Astrocyte (in vitro differentiated cells and primary cell): Measurements from ENCODE around the gene RHBG. TPM values are rescaled to one million over a fixed set of nuclear protein-coding genes. Genes with fewer than 3 reads are reported as not detected.

Experiments
- DNase-seq: peaks from one replicate; pipeline ENCODE4 v3.0.0-alpha.2; 2010; ENCODE audit warnings: low read depth
- FAIRE-seq: peaks from 2 replicates; lab custom pipeline; 2011; peaks lifted over from hg19 to GRCh38; lab: Jason Lieb, UNC
- H2AFZ ChIP-seq: 2 replicates; pipeline ENCODE4 v1.6.0; 2012; ENCODE audit warnings: low read depth, low read length, inconsistent platforms
- H3K27ac ChIP-seq: 2 replicates; pipeline ENCODE4 v1.5.1; 2011; ENCODE audit warnings: low read depth, low read length, inconsistent platforms
- H3K27me3 ChIP-seq: 2 replicates; pipeline ENCODE4 v1.6.0; 2011; ENCODE audit warnings: low read length, inconsistent platforms; ENCODE audit not compliant: insufficient read depth
- H3K36me3 ChIP-seq: 2 replicates; pipeline ENCODE4 v1.5.1; 2011; ENCODE audit warnings: low read length, inconsistent platforms; ENCODE audit not compliant: insufficient read depth
- H3K4me1 ChIP-seq: 2 replicates; pipeline ENCODE4 v1.5.1; 2011; ENCODE audit warnings: low read length, inconsistent platforms; ENCODE audit not compliant: insufficient read depth
- H3K4me2 ChIP-seq: 2 replicates; pipeline ENCODE4 v1.6.0; 2012; ENCODE audit warnings: low read length, inconsistent platforms
- H3K4me3 ChIP-seq: 2 replicates; pipeline ENCODE4 v1.5.1; 2011; ENCODE audit warnings: low read depth, mild to moderate bottlenecking, low read length, inconsistent platforms; ENCODE audit not compliant: insufficient read depth
- H3K79me2 ChIP-seq: 2 replicates; pipeline ENCODE4 v1.6.0; 2012; ENCODE audit warnings: mild to moderate bottlenecking, low read length, inconsistent platforms; ENCODE audit not compliant: insufficient read depth
- H3K9ac ChIP-seq: 2 replicates; pipeline ENCODE4 v1.6.0; 2012; ENCODE audit warnings: mild to moderate bottlenecking, low read length, inconsistent platforms
- H3K9me3 ChIP-seq: 2 replicates; pipeline ENCODE4 v1.5.1; 2012; ENCODE audit warnings: low read depth, mild to moderate bottlenecking, low read length, inconsistent platforms; ENCODE audit not compliant: insufficient read depth
- H4K20me1 ChIP-seq: 2 replicates; pipeline ENCODE4 v1.6.0; 2012; ENCODE audit warnings: low read length, inconsistent platforms; ENCODE audit not compliant: insufficient read depth
- H3K27ac Mint-ChIP-seq: one replicate; pipeline ENCODE4 v1.8.0; 2021; ENCODE audit warnings: mild to moderate bottlenecking, mixed read lengths; ENCODE audit not compliant: unreplicated experiment
- H3K27me3 Mint-ChIP-seq: one replicate; pipeline ENCODE4 v1.8.0; 2021; ENCODE audit warnings: low read depth, mixed read lengths; ENCODE audit not compliant: unreplicated experiment
- H3K36me3 Mint-ChIP-seq: one replicate; pipeline ENCODE4 v1.8.0; 2021; ENCODE audit warnings: low read depth, mixed read lengths; ENCODE audit not compliant: unreplicated experiment
- H3K4me1 Mint-ChIP-seq: one replicate; pipeline ENCODE4 v1.8.0; 2021; ENCODE audit warnings: low read depth, mixed read lengths; ENCODE audit not compliant: unreplicated experiment
- H3K4me3 Mint-ChIP-seq: one replicate; pipeline ENCODE4 v1.8.0; 2021; ENCODE audit warnings: mild to moderate bottlenecking, moderate library complexity, mixed read lengths; ENCODE audit not compliant: unreplicated experiment
- H3K9me3 Mint-ChIP-seq: one replicate; pipeline ENCODE4 v1.8.0; 2021; ENCODE audit warnings: mild to moderate bottlenecking, mixed read lengths; ENCODE audit not compliant: unreplicated experiment
- EZH2 ChIP-seq: IDR thresholded peaks from 2 replicates; pipeline ENCODE4 v1.6.1; 2012; ENCODE audit warnings: mild to moderate bottlenecking, low read length, inconsistent platforms; ENCODE audit not compliant: insufficient read depth
- total RNA-seq: library from RNA; stranded (reverse); gene quantifications from 2 replicates; pipeline ENCODE4 v1.2.1, GENCODE V29; 2021
- TF ChIP-seq, protein P1 (sequence below): IDR thresholded peaks from 2 replicates; pipeline ENCODE4 v1.5.1; 2011; ENCODE audit warnings: low read depth, mild to moderate bottlenecking, inconsistent platforms, low read length, moderate library complexity; ENCODE audit not compliant: insufficient read depth

RHBG gene
- total RNA-seq, 1 donor from 2014 or later = not detected

- H3K36me3 ChIP-seq = no peaks in the 10 kb centered on the region
- Mint-ChIP-seq H3K4me3 (no peak overlapping the region), H3K4me1 (peaks cover 2% of the 10 kb centered on the region), H3K27me3 (peaks cover 75% of the 10 kb centered on the region), H3K27ac (no peak overlapping the region), H3K9me3 (no peaks in the 10 kb centered on the region), H3K36me3 (peaks cover 3% of the 10 kb centered on the region)
- no peaks in the 10 kb centered on the region for H3K79me2 ChIP-seq
- no peak overlapping the region for H2AFZ ChIP-seq
- no peak for FAIRE-seq
- peaks cover 8% of the 10 kb centered on the region for H4K20me1 ChIP-seq
- H3K27ac ChIP-seq = no peak overlapping the region
- no peak overlapping the region for H3K9ac ChIP-seq
- TF ChIP-seq EZH2 = no peak
- TF ChIP-seq, protein P1, sequence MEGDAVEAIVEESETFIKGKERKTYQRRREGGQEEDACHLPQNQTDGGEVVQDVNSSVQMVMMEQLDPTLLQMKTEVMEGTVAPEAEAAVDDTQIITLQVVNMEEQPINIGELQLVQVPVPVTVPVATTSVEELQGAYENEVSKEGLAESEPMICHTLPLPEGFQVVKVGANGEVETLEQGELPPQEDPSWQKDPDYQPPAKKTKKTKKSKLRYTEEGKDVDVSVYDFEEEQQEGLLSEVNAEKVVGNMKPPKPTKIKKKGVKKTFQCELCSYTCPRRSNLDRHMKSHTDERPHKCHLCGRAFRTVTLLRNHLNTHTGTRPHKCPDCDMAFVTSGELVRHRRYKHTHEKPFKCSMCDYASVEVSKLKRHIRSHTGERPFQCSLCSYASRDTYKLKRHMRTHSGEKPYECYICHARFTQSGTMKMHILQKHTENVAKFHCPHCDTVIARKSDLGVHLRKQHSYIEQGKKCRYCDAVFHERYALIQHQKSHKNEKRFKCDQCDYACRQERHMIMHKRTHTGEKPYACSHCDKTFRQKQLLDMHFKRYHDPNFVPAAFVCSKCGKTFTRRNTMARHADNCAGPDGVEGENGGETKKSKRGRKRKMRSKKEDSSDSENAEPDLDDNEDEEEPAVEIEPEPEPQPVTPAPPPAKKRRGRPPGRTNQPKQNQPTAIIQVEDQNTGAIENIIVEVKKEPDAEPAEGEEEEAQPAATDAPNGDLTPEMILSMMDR = no peak
- no peak overlapping the region for H3K4me2 ChIP-seq
- peaks cover 66% of the 10 kb centered on the region for H3K27me3 ChIP-seq
- H3K9me3 ChIP-seq = no peaks in the 10 kb centered on the region
- no peak overlapping the region for H3K4me3 ChIP-seq
- no peaks in the 10 kb centered on the region for H3K4me1 ChIP-seq
- DNase-seq = no peak
Observed at GRCh38 chr1:156414461-156415064, 45.6 kb downstream of the RHBG start.

DNA sequence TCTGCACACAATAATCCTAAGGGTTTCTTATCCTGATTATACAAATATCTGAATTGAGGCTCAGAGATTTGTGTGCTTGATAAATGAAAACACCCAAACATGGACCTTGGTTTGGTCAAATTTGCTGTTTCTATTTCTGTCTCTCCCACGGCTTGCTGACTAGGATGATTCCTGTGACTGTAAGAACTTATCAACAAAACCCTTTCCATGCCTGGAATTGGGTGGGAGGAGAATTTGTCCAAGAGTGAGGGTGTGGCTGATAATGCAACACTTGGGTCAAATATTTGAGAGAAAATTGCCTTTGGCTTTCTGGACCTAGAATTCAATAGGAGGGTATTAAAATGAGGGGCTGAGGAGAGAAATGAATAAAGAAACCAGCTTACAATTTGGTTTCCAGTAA is 48.0 kb downstream of the RHBG start:
- Mint-ChIP-seq H3K9me3 (no peaks in the 10 kb centered on the region), H3K27ac (no peak overlapping the region), H3K4me3 (no peak overlapping the region), H3K27me3 (peaks cover 71% of the 10 kb centered on the region), H3K4me1 (peaks cover 2% of the 10 kb centered on the region), H3K36me3 (peaks cover 3% of the 10 kb centered on the region)
- peaks cover 78% of the 10 kb centered on the region for H3K27me3 ChIP-seq
- FAIRE-seq = no peak
- H3K79me2 ChIP-seq = no peaks in the 10 kb centered on the region
- peaks cover 15% of the 10 kb centered on the region for H3K4me1 ChIP-seq
- no peak overlapping the region for H3K4me3 ChIP-seq
- no peak overlapping the region for H3K27ac ChIP-seq
- peaks cover 14% of the 10 kb centered on the region for H4K20me1 ChIP-seq
- H2AFZ ChIP-seq = no peak overlapping the region
- TF ChIP-seq EZH2 = no peak
- TF ChIP-seq, protein P1 = no peak
- H3K4me2 ChIP-seq = no peak overlapping the region
- no peaks in the 10 kb centered on the region for H3K36me3 ChIP-seq
- H3K9ac ChIP-seq = no peak overlapping the region
- DNase-seq = no peak
- no peaks in the 10 kb centered on the region for H3K9me3 ChIP-seq

DNA sequence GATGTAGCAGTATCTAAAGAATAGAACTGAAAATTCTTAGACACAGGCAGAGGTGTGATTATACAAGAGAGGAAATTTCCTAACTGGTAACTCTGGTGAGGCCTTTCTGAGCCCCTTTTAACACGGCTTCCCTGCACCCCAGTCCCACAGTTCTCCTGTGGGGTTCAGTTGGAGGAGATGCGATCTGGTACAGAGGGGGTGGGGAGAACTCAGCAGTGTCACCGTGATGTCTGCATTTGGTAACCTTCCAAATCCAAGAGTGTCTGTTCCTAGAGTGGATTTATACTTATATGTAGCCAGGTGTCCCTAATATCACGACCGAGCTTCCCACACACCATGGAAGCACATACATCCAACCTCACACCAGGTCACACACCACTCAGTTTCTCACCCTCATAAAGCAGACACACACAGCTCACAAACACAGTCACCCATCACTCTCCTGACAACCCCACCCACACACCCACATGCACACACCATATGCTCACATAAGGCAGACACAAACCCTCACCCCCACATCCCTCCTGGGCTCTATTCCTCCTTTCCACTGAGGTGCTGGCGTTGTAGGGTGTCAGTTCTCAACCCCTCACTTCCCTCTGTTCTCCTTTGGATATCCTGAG is 48.5 kb downstream of the RHBG start:
- H3K27me3 ChIP-seq = peaks cover 78% of the 10 kb centered on the region
- no peak overlapping the region for H3K27ac ChIP-seq
- no peak overlapping the region for H3K4me2 ChIP-seq
- Mint-ChIP-seq H3K27me3 (peaks cover 71% of the 10 kb centered on the region), H3K27ac (peak overlapping the region; percentile 9), H3K9me3 (no peaks in the 10 kb centered on the region), H3K4me3 (no peak overlapping the region), H3K36me3 (peaks cover 3% of the 10 kb centered on the region), H3K4me1 (peaks cover 2% of the 10 kb centered on the region)
- DNase-seq (no peak), FAIRE-seq (no peak)
- H3K4me1 ChIP-seq = peaks cover 15% of the 10 kb centered on the region
- no peaks in the 10 kb centered on the region for H3K36me3 ChIP-seq
- peaks cover 13% of the 10 kb centered on the region for H4K20me1 ChIP-seq
- H3K9me3 ChIP-seq = no peaks in the 10 kb centered on the region
- H2AFZ ChIP-seq = no peak overlapping the region
- H3K9ac ChIP-seq = no peak overlapping the region
- TF ChIP-seq EZH2 = no peak
- TF ChIP-seq, protein P1 = no peak
- H3K4me3 ChIP-seq = no peak overlapping the region
- no peaks in the 10 kb centered on the region for H3K79me2 ChIP-seq
